ENCODE measurements around the gene FNIP1. TPM values are rescaled to one million over a fixed set of nuclear protein-coding genes. Genes with fewer than 3 reads are reported as not detected.
A peak's percentile ranks its signal among the peaks of the same experiment; 100 is the strongest.

FNIP1 gene
- total RNA-seq, 1 donor from 2014 or later, result 28.5 TPM

DNA sequence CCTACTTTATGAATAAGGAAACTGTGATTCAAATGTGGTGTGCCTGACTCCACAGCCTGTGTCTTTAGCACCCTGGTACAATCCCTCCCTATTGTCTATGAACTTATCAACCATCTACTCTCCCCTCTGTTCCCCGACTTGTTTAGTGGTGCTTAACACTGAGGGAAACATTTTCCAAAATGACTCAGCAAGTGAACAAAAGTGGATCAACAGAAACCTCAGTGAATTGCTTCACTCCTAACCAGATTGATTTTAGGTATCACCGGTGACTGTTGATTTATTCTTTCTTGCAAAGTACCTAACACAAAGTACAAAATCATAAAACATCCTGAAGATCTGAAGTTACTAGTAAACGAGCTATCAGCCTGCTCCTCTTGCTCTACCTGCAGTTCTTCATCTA lies 119.7 kb downstream of the FNIP1 start:
- H3K4me1 Mint-ChIP-seq (ENCODE audit: low read depth, unreplicated experiment), result peaks cover 5% of the 10 kb centered on the region
- Histone ChIP-seq H3K4me2 (ENCODE audit: low read length) (no peak overlapping the region), H3K9me3 (ENCODE audit: insufficient read depth, low read depth, low read length) (no peaks in the 10 kb centered on the region), H3K4me3 (ENCODE audit: insufficient read depth, low read depth, low read length) (no peak overlapping the region), H3K27me3 (ENCODE audit: insufficient read depth, low read length) (no peaks in the 10 kb centered on the region), H3K9ac (ENCODE audit: low read length) (no peak overlapping the region), H3K4me1 (ENCODE audit: insufficient read depth, low read length) (no peaks in the 10 kb centered on the region), H3K79me2 (ENCODE audit: insufficient read depth, low read length) (no peaks in the 10 kb centered on the region), H2AFZ (ENCODE audit: low read depth, low read length) (no peak overlapping the region), H4K20me1 (ENCODE audit: insufficient read depth, low read length) (no peaks in the 10 kb centered on the region), H3K36me3 (ENCODE audit: insufficient read depth, low read length) (peaks cover 16% of the 10 kb centered on the region), H3K27ac (ENCODE audit: low read depth, low read length) (no peak overlapping the region)
- no peaks in the 10 kb centered on the region for H3K27me3 Mint-ChIP-seq (ENCODE audit: low read depth, unreplicated experiment)
- H3K27ac Mint-ChIP-seq (ENCODE audit: unreplicated experiment), result no peak overlapping the region
- FAIRE-seq, result no peak
- DNase-seq (ENCODE audit: low read depth), result peak; percentile 8
- peaks cover 21% of the 10 kb centered on the region for H3K36me3 Mint-ChIP-seq (ENCODE audit: low read depth, unreplicated experiment)
- H3K9me3 Mint-ChIP-seq (ENCODE audit: unreplicated experiment), result no peaks in the 10 kb centered on the region
- TF ChIP-seq, protein P1, sequence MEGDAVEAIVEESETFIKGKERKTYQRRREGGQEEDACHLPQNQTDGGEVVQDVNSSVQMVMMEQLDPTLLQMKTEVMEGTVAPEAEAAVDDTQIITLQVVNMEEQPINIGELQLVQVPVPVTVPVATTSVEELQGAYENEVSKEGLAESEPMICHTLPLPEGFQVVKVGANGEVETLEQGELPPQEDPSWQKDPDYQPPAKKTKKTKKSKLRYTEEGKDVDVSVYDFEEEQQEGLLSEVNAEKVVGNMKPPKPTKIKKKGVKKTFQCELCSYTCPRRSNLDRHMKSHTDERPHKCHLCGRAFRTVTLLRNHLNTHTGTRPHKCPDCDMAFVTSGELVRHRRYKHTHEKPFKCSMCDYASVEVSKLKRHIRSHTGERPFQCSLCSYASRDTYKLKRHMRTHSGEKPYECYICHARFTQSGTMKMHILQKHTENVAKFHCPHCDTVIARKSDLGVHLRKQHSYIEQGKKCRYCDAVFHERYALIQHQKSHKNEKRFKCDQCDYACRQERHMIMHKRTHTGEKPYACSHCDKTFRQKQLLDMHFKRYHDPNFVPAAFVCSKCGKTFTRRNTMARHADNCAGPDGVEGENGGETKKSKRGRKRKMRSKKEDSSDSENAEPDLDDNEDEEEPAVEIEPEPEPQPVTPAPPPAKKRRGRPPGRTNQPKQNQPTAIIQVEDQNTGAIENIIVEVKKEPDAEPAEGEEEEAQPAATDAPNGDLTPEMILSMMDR (IDR thresholded peaks at IDR 0.05; ENCODE audit: insufficient read depth, low read depth, low read length), result no peak
- TF ChIP-seq EZH2 (IDR thresholded peaks at IDR 0.05; ENCODE audit: insufficient read depth, low read length), result no peak
- H3K4me3 Mint-ChIP-seq (ENCODE audit: unreplicated experiment), result no peak overlapping the region

DNA sequence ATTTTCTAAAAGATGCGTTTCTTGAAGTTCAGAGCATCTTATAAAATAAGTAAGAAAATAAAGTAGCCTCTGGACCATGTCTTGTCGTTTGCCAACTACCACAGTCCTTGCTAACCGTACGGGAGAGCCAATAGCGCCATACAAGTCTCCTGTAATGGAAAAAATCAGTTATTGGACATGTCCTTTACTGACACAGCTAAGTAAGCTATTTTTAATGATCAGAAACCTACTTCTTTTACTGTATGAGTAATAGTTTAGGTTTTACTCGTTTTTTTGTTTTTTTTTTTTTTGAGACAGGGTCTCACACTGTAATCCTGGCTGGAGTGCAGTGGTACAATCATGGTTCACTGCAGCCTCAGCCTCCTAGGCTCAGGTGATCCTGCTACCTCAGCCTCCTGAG lies 124.0 kb downstream of the FNIP1 start:
- Mint-ChIP-seq H3K4me3 (ENCODE audit: unreplicated experiment) (no peak overlapping the region), H3K4me1 (ENCODE audit: low read depth, unreplicated experiment) (peaks cover 2% of the 10 kb centered on the region), H3K27ac (ENCODE audit: unreplicated experiment) (no peak overlapping the region), H3K36me3 (ENCODE audit: low read depth, unreplicated experiment) (peaks cover 22% of the 10 kb centered on the region), H3K9me3 (ENCODE audit: unreplicated experiment) (no peaks in the 10 kb centered on the region), H3K27me3 (ENCODE audit: low read depth, unreplicated experiment) (no peaks in the 10 kb centered on the region)
- no peak overlapping the region for H2AFZ ChIP-seq (ENCODE audit: low read depth, low read length)
- H3K4me3 ChIP-seq (ENCODE audit: insufficient read depth, low read depth, low read length), result no peak overlapping the region
- no peaks in the 10 kb centered on the region for H3K9me3 ChIP-seq (ENCODE audit: insufficient read depth, low read depth, low read length)
- DNase-seq (ENCODE audit: low read depth), result peak; percentile 15
- TF ChIP-seq, protein P1 (IDR thresholded peaks at IDR 0.05; ENCODE audit: insufficient read depth, low read depth, low read length), result no peak
- no peak for TF ChIP-seq EZH2 (IDR thresholded peaks at IDR 0.05; ENCODE audit: insufficient read depth, low read length)
- no peaks in the 10 kb centered on the region for H3K27me3 ChIP-seq (ENCODE audit: insufficient read depth, low read length)
- no peak for FAIRE-seq
- peak overlapping the region; percentile 57 for H3K27ac ChIP-seq (ENCODE audit: low read depth, low read length)
- H3K36me3 ChIP-seq (ENCODE audit: insufficient read depth, low read length), result peaks cover 44% of the 10 kb centered on the region
- H3K4me2 ChIP-seq (ENCODE audit: low read length), result peak overlapping the region; percentile 10
- H4K20me1 ChIP-seq (ENCODE audit: insufficient read depth, low read length), result no peaks in the 10 kb centered on the region
- no peaks in the 10 kb centered on the region for H3K79me2 ChIP-seq (ENCODE audit: insufficient read depth, low read length)
- no peak overlapping the region for H3K9ac ChIP-seq (ENCODE audit: low read length)
- peaks cover 5% of the 10 kb centered on the region for H3K4me1 ChIP-seq (ENCODE audit: insufficient read depth, low read length)

DNA sequence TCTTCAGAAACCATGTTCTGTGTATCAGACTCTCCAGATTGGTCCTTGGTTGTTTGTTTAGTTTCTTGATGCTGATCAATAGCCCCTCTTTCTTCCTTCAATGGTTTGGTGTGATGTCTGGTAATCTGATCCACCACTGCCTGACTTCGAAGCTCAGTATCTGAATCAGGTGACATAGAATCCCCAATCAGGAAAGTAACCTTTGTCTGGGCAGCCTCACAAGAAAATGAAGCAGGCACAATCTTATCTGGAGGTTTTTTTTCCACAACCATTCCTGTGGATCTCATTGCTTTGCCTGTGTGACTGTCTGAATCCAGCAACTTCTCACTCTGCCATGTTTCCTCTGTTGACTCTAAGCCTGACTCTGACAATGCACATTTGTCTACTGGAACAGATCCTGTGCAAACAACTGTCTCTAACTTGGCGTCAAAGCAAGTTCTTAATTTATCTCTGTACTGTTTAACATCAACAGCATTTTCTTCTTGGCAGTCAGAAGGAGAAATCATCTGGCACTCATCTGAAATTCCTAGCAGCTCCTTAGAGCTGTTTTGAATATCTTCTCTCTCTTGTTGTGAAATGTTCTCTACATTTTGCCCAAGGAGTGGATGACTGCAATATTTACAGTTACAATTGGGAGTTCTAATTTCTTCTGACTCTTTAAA lies 124.7 kb downstream of the FNIP1 start:
- Histone ChIP-seq H2AFZ (ENCODE audit: low read depth, low read length) (no peak overlapping the region), H3K36me3 (ENCODE audit: insufficient read depth, low read length) (peaks cover 38% of the 10 kb centered on the region), H3K9ac (ENCODE audit: low read length) (no peak overlapping the region), H3K9me3 (ENCODE audit: insufficient read depth, low read depth, low read length) (no peaks in the 10 kb centered on the region), H3K4me3 (ENCODE audit: insufficient read depth, low read depth, low read length) (no peak overlapping the region), H3K4me2 (ENCODE audit: low read length) (peak overlapping the region; percentile 10), H3K27me3 (ENCODE audit: insufficient read depth, low read length) (no peaks in the 10 kb centered on the region), H4K20me1 (ENCODE audit: insufficient read depth, low read length) (no peaks in the 10 kb centered on the region), H3K4me1 (ENCODE audit: insufficient read depth, low read length) (peaks cover 5% of the 10 kb centered on the region), H3K27ac (ENCODE audit: low read depth, low read length) (peak overlapping the region; percentile 57), H3K79me2 (ENCODE audit: insufficient read depth, low read length) (no peaks in the 10 kb centered on the region)
- DNase-seq (ENCODE audit: low read depth) (peak; percentile 96), FAIRE-seq (peak; percentile 88)
- Mint-ChIP-seq H3K36me3 (ENCODE audit: low read depth, unreplicated experiment) (peaks cover 20% of the 10 kb centered on the region), H3K27ac (ENCODE audit: unreplicated experiment) (no peak overlapping the region), H3K9me3 (ENCODE audit: unreplicated experiment) (no peaks in the 10 kb centered on the region), H3K4me3 (ENCODE audit: unreplicated experiment) (no peak overlapping the region), H3K27me3 (ENCODE audit: low read depth, unreplicated experiment) (no peaks in the 10 kb centered on the region), H3K4me1 (ENCODE audit: low read depth, unreplicated experiment) (peaks cover 2% of the 10 kb centered on the region)
- TF ChIP-seq, protein P1 (IDR thresholded peaks at IDR 0.05; ENCODE audit: insufficient read depth, low read depth, low read length), result no peak
- TF ChIP-seq EZH2 (IDR thresholded peaks at IDR 0.05; ENCODE audit: insufficient read depth, low read length), result no peak

Data from astrocyte (in vitro differentiated cells and primary cell).